Smooth muscle cell (in vitro differentiated cells): ENCODE data around the gene CHST3. TPM values are rescaled to one million over a fixed set of nuclear protein-coding genes. Genes with fewer than 3 reads are reported as not detected.
"Not testable (repeated sequence)": the region's sequence is repeated elsewhere in the genome, so short reads cannot be mapped to it uniquely, and the experiment has no call there.

ENCODE experiments used
- DNase-seq: peaks from one replicate; lab custom pipeline; 2025; ENCODE audit not compliant: unreplicated experiment; lab: John Stamatoyannopoulos, UW
- H2AFZ ChIP-seq: fragments of 200-600 bp; sonication (generic); 2 replicates; pipeline ENCODE4 v1.6.0; 2016; ENCODE audit warnings: antibody characterized with exemption, low read depth, mild to moderate bottlenecking
- H3F3A ChIP-seq: fragments of 200-600 bp; sonication (generic); 2 replicates; pipeline ENCODE4 v1.6.0; 2017; ENCODE audit warnings: antibody characterized with exemption, low read depth
- H3K27ac ChIP-seq: fragments of 200-600 bp; sonication (generic); 2 replicates; pipeline ENCODE4 v1.5.1; 2016; ENCODE audit warnings: low read depth, mild to moderate bottlenecking
- H3K27me3 ChIP-seq: fragments of 200-600 bp; sonication (generic); 2 replicates; pipeline ENCODE4 v1.6.1; 2016; ENCODE audit warnings: low read depth, mild to moderate bottlenecking
- H3K36me3 ChIP-seq: fragments of 200-600 bp; sonication (generic); 2 replicates; pipeline ENCODE4 v1.5.1; 2016; ENCODE audit warnings: low read depth
- H3K4me1 ChIP-seq: fragments of 200-600 bp; sonication (generic); 2 replicates; pipeline ENCODE4 v1.5.1; 2016; ENCODE audit warnings: low read depth
- H3K4me2 ChIP-seq: fragments of 200-600 bp; sonication (generic); 2 replicates; pipeline ENCODE4 v1.6.0; 2016; ENCODE audit warnings: mild to moderate bottlenecking
- H3K4me3 ChIP-seq: fragments of 200-600 bp; sonication (generic); 2 replicates; pipeline ENCODE4 v1.5.1; 2016; ENCODE audit warnings: mild to moderate bottlenecking
- H3K79me2 ChIP-seq: fragments of 200-600 bp; sonication (generic); 2 replicates; pipeline ENCODE4 v1.6.0; 2016; ENCODE audit warnings: low read depth, mild to moderate bottlenecking
- H3K9ac ChIP-seq: fragments of 200-600 bp; sonication (generic); 2 replicates; pipeline ENCODE4 v1.6.0; 2016; ENCODE audit warnings: low read depth
- H3K9me3 ChIP-seq: fragments of 200-600 bp; sonication (generic); replicated peaks from 2 replicates; pipeline ENCODE4 v1.5.1; 2016; ENCODE audit warnings: low read depth
- H4K20me1 ChIP-seq: fragments of 200-600 bp; sonication (generic); 2 replicates; pipeline ENCODE4 v1.6.0; 2016; ENCODE audit warnings: low read depth
- CTCF ChIP-seq: fragments of 200-600 bp; sonication (generic); IDR thresholded peaks from 2 replicates; pipeline ENCODE4 v1.5.1; 2017; ENCODE audit warnings: borderline replicate concordance, mild to moderate bottlenecking, antibody characterized with exemption; ENCODE audit not compliant: insufficient read depth, poor library complexity, severe bottlenecking
- WGBS: methylation state at CpG from one replicate; pipeline ENCODE4 v1.1.7; 2016; ENCODE audit warnings: low lambda C conversion rate; 5-methylcytosine and 5-hydroxymethylcytosine counted together
- polyA plus RNA-seq: library from polyadenylated mRNA; unstranded; fragments of >200 nt; fragmentation: Nextera tagmentation; extraction: Ambion mirVana; gene quantifications from 2 replicates; pipeline ENCODE4 v1.2.1, GENCODE V29; 2016
- total RNA-seq: library from RNA; depleted of rRNA; stranded (reverse); fragments of >200 nt; gene quantifications from 2 replicates; pipeline ENCODE4 v1.2.3, GENCODE V29; 2014

Gene CHST3
- total RNA-seq (10.6 and 13.6 TPM in 2 replicates), polyA plus RNA-seq (7.0 and 8.5 TPM in 2 replicates)

GRCh38 chr10:71964098-71964742 is at the start of gene CHST3:
CHST3 (plus strand) TSS chr10:71964395; CDS start chr10:72005843, 41,448 bp downstream.
- H3K27ac ChIP-seq: peak within 1 kb of the TSS; percentile 57
- no peaks in the 10 kb centered on the region for H3K9me3 ChIP-seq
- no peaks in the 10 kb centered on the region for H3K36me3 ChIP-seq
- H4K20me1 ChIP-seq: peaks cover 29% of the 10 kb centered on the region
- peak within 1 kb of the TSS; percentile 99 for H3K4me2 ChIP-seq
- TF ChIP-seq CTCF: no peak
- under 1% methylated on average over 57 of the region's 77 CpGs for WGBS
- H2AFZ ChIP-seq: peak within 1 kb of the TSS; percentile 77
- H3K9ac ChIP-seq: peak within 1 kb of the TSS; percentile 25
- peaks cover 6% of the 10 kb centered on the region for H3F3A ChIP-seq
- H3K79me2 ChIP-seq: peaks cover 42% of the 10 kb centered on the region
- DNase-seq: peak; percentile 50
- H3K4me3 ChIP-seq: peak within 1 kb of the TSS; percentile 91
- no peaks in the 10 kb centered on the region for H3K27me3 ChIP-seq
- peaks cover 19% of the 10 kb centered on the region for H3K4me1 ChIP-seq

- H3K4me2 ChIP-seq: no peak overlapping the region
- no peak overlapping the region for H2AFZ ChIP-seq
- peaks cover 11% of the 10 kb centered on the region for H3K4me1 ChIP-seq
- no peak overlapping the region for H3K27ac ChIP-seq
- no peaks in the 10 kb centered on the region for H3F3A ChIP-seq
- no peaks in the 10 kb centered on the region for H3K9me3 ChIP-seq
- no peak overlapping the region for H3K9ac ChIP-seq
- DNase-seq: no peak
- no peaks in the 10 kb centered on the region for H3K27me3 ChIP-seq
- H4K20me1 ChIP-seq: no peaks in the 10 kb centered on the region
- TF ChIP-seq CTCF: no peak
- H3K4me3 ChIP-seq: no peak overlapping the region
- H3K79me2 ChIP-seq: no peaks in the 10 kb centered on the region
- no peaks in the 10 kb centered on the region for H3K36me3 ChIP-seq
These were observed 47.4 kb upstream of the CHST3 start for GRCh38 chr10:71916827-71917226.

- no peak for DNase-seq
- Histone ChIP-seq H3K4me2 (no peak overlapping the region), H3K9ac (no peak overlapping the region), H3K79me2 (no peaks in the 10 kb centered on the region), H3K9me3 (no peaks in the 10 kb centered on the region), H3K27ac (no peak overlapping the region), H3K36me3 (no peaks in the 10 kb centered on the region), H4K20me1 (no peaks in the 10 kb centered on the region), H3K27me3 (no peaks in the 10 kb centered on the region), H3K4me3 (no peak overlapping the region), H3K4me1 (peaks cover 11% of the 10 kb centered on the region), H3F3A (no peaks in the 10 kb centered on the region), H2AFZ (no peak overlapping the region)
- WGBS: 75% methylated on average over 7 of the region's 7 CpGs
- TF ChIP-seq CTCF: no peak
These were observed 45.2 kb upstream of the CHST3 start for GRCh38 chr10:71918992-71919391.

GRCh38 chr10:71919956-71920539 is 44.1 kb upstream of the CHST3 start:
- H2AFZ ChIP-seq, H3K27me3 ChIP-seq, H3K9me3 ChIP-seq, H4K20me1 ChIP-seq, H3K36me3 ChIP-seq, H3F3A ChIP-seq, H3K79me2 ChIP-seq, H3K27ac ChIP-seq, DNase-seq, H3K4me3 ChIP-seq, H3K9ac ChIP-seq: not testable (repeated sequence)
- Histone ChIP-seq H3K4me2 (peak overlapping the region; percentile 45), H3K4me1 (peaks cover 11% of the 10 kb centered on the region)
- WGBS: 93% methylated on average over 7 of the region's 7 CpGs
